HG03520 (cell line): ENCODE results near the gene GALNT17.

Source experiments
- ATAC-seq: cut with Tn5 transposase; IDR thresholded peaks from one replicate; pipeline ENCODE4 v1.9.1; 2021; ENCODE audit warnings: mild to moderate bottlenecking, moderate library complexity; ENCODE audit not compliant: unreplicated experiment

GALNT17 gene

DNA sequence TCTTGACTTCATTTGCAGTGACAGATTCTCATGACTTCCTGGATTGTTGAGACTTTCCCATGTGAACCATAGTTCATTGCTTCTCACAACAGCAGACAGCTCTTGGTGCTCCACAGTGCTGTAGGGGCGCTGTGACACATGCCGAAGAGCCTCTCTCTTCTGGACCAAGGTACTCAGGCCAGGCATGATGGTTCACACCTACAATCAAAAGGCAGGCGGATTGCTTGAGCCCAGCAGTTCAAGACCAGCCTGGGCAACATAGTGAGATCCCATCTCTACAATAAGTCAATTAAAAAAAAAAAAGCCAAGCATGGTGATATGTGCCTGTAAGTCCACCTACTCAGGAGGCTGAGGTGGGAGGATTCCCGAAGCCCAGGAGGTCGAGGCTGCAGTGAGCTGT is 354.5 kb downstream of the GALNT17 start:
- no peak for ATAC-seq

DNA sequence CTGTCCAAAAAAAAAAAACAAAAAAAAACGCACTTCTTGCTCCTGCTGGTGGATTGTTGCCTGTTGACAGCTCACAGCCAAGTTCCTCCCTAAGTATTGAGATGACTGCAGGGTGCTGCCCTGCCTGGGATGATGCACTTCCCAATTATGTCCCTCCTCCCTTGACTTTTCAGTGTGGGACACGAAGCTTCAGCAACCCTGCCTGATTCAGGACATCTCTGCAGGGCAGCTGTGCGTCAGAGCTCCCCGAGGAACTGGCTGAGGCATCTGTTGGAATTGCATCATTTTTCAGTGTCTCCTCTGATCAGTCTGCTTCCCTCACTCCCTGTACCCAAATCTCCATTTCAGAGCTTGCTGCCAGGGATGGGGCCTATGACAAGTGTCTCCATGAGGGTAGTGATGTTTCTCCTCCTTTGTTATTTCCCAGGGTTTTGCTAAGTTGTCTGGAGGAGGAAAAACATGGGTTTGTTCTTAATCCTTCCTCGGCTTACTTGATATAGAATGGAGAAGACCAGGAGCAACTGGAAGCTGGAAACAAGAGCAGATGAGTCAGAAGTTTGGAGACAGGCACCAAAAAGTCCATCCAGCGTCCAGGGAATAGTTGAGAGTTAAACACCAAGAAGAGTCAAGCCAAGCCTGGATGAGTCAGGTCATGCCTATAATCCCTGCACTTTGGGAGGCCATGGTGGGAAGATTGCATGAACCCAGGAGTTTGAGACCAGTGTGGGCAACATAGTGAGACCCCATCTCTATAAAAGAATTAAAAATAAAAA is 355.1 kb downstream of the GALNT17 start:
- ATAC-seq, result no peak

DNA sequence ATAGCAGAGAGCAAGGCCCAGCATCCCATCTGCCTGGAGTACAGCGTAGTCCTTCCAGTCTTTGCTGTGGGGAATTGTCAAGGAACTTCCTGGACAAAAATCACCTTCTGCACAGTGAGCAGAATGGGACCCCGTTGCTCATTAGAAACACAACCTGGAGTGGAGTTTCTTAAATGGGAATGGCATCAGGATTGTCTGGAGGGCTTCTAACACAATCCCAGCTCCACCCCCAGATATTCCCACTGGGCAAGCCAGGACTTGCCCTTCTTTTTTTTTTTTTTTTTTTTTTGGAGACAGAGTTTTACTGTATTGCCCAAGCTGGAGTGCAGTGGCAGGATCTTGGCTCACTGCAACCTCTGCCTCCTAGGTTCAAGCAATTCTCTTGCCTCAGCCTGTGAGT is 356.4 kb downstream of the GALNT17 start:
- no peak for ATAC-seq

DNA sequence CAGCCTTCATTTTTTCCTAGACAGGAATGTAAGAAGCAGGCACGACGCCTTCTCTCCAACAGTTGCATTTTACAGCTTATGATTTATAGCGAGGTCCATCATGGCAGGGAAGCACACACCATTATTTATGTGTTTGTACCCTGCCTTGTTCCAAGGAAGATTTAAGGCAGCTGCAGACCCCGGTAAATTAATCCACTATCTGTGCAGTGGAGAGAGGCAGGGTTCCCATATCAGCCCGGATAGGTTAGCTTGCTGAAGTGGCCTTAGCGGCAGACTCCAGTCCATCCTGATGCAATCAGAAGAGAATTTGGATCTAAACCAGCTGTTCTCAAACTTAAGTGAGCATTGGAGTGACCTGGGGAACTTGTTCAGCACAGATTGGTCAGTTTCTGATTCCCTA is 359.4 kb downstream of the GALNT17 start:
- no peak for ATAC-seq

- no peak for ATAC-seq
Measured at GRCh38 chr7:71495828-71496227, 363.9 kb downstream of the GALNT17 start.

- ATAC-seq, result no peak
Measured at GRCh38 chr7:71497256-71497946, 365.5 kb downstream of the GALNT17 start.

DNA sequence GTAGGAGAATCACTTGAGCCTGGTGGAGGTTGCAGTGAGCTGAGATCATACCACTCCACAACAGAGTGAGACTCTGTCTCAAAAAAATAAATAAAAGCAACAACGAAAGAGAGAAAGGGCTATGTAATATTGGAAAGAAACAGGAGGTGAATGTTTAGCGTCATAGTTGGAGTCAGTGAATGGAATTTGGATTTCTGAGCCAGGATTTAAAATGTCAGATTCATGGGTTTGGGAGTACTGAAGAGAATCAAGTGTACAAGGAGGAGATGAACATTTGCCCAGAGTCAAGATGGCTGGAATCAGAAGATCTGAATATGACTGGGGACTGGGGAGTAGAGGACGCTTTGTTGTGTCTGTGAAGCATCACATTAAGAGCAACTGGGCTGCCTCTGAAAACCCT is 366.4 kb downstream of the GALNT17 start:
- no peak for ATAC-seq

DNA sequence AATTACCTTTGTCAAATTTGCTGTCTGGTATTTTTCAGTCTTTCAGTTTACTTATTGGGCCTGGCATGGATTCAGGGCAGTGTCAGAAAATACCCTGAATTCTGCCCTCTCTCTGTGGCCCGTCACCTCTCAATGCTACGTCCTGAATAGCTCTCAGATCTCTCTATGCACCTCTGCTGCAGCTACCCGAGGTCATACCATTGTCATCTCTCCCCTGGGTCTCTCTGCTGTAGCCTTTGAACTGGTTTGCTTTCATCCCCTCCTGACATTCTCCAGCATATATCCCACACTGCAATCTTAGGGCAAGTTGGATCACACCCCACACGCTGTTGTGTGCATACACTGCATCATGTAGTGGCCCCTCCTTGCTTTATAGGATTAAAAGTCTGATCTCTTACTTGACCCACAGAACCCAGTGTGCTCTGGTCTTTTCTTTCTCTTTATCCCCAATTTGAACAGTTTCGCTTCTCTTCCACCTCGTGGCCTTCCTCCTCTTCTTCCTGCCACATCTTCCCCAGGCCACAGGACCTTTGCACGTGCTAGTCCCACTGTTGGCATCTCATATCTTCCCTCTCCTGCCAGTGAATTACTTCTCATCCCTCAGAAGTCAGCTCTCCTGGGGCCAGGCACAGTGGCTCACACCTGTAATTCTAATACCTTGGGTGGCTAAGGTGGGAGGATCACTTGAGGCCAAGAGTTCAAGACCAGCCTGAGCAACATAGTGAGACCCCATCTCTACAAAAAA is 372.9 kb downstream of the GALNT17 start:
- no peak for ATAC-seq

GRCh38 chr7:71506822-71507221 is 374.9 kb downstream of the GALNT17 start:
- no peak for ATAC-seq

GRCh38 chr7:71507680-71508602 is 376.0 kb downstream of the GALNT17 start:
- no peak for ATAC-seq

- ATAC-seq, result no peak
Measured at GRCh38 chr7:71509381-71509780, 377.4 kb downstream of the GALNT17 start.

- no peak for ATAC-seq
Measured at GRCh38 chr7:71511361-71511807, 379.4 kb downstream of the GALNT17 start.

- no peak for ATAC-seq
Measured at GRCh38 chr7:71517940-71518699, 386.2 kb downstream of the GALNT17 start.

DNA sequence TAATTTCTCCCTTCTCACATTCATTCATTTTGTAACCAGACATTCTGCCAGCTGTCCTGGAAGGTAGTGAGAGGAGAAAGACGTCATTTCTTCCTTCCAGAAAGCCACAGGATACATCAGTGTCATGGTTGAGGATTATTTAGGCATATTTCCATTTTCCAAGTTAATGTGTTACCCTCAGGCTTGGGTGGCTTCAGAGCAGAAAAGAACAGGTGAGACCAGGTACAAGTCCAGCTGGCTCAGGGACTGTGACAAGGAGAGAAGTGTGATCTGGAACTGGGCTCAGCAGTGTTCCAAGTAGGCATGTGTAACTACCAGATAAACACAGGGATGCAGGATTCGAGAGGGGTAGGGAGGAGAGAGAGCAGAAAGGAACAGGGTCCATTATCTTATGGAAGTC is 386.9 kb downstream of the GALNT17 start:
- ATAC-seq, result no peak

GRCh38 chr7:71521506-71521905 is 389.6 kb downstream of the GALNT17 start:
- no peak for ATAC-seq

DNA sequence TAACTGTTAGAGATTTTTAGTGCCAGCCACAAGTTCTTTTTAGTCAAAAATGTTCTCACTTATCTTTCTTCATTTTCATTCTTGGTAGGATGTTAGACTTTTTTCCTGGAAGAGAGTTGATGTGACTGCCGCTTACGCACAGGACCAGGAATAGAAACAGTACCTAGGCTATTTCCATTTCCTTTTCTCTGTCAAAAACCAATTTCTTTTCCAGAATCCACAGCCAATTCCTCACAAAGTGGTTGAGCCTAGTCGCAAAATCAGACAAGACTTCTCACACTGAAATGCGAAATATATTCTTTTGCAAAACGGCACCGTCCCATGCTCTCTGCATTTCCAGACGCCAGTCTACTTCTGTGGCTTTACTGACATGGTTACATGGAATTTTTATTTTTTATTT is 394.2 kb downstream of the GALNT17 start:
- no peak for ATAC-seq

DNA sequence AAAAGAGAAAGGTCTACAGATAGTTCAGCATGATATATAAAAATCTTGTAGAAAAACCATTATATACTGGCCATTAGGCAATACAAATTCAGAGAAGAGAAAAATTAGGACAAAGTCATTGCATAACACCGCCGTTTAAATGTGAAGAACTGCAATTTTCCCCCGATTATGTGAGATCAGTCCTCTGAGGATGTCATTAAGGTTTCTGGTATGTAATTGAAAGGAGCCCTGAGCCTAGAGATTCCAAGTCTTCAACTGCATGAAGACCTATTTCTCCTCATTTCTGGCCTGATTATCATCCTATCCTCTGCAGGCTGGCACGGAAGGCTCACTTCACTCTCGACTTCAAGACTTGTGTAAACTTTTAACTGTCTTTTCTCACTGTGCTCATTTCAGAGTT is 395.3 kb downstream of the GALNT17 start:
- no peak for ATAC-seq

- ATAC-seq, result no peak
Measured at GRCh38 chr7:71535616-71536015, 403.7 kb downstream of the GALNT17 start.

- no peak for ATAC-seq
Measured at GRCh38 chr7:71538210-71538609, 406.3 kb downstream of the GALNT17 start.

DNA sequence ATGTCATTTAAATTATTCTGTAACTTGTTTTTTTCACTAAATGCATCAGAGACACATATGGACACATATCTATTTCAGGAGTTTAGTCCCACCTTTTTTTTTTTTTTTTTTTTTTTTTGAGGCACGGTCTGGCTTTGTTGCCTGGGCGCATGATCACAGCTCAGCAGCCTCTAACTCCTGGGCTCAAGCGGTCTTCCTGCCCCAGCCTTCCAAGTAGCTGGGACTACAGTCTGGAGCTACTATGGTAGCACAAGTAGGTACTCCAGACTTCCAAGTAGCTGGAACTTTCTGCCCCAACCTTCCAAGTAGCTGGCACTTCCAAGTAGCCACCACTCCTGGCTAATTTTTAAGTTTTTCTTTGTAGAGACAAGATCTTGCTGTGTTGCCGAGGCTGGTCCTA is 407.7 kb downstream of the GALNT17 start:
- ATAC-seq, result no peak
